Thoracic aorta (tissue), 2 donors: ENCODE results near the gene CRYBB1. TPM values are rescaled to one million over a fixed set of nuclear protein-coding genes. Genes with fewer than 3 reads are reported as not detected.

ENCODE experiments used
- ATAC-seq: fragments of 150-250 bp; one replicate; pipeline ENCODE4 v1.8.0; 2017; ENCODE audit warnings: low read depth; ENCODE audit not compliant: insufficient number of reproducible peaks, low FRiP score
- DNase-seq: peaks from one replicate; pipeline ENCODE4 v3.0.0-alpha.2; 2020; ENCODE audit warnings: low spot score
- H3K27ac ChIP-seq, 2 donors: fragments of 200-600 bp; sonication (generic); 1 replicate in 1 of 2; 2 replicates in 1 of 2; pipeline ENCODE4 v1.5.1; 2016; ENCODE audit warnings: mild to moderate bottlenecking in 2 of 2, moderate library complexity in 2 of 2
- H3K27me3 ChIP-seq: fragments of 200-600 bp; sonication (generic); replicated peaks from 2 replicates; pipeline ENCODE4 v1.6.0; 2016; ENCODE audit warnings: mild to moderate bottlenecking; ENCODE audit not compliant: insufficient read depth
- H3K36me3 ChIP-seq: fragments of 200-600 bp; sonication (generic); one replicate; pipeline ENCODE4 v1.5.1; 2016
- H3K4me1 ChIP-seq, 2 donors: fragments of 200-600 bp; sonication (generic); 1 replicate in 1 of 2; 2 replicates in 1 of 2; pipeline versions ENCODE4 v1.5.1 to v1.6.0; 2016; ENCODE audit warnings: low read depth in 2 of 2, mild to moderate bottlenecking in 1 of 2; ENCODE audit not compliant: control insufficient read depth in 1 of 2
- H3K4me3 ChIP-seq: fragments of 200-600 bp; sonication (generic); 2 replicates; pipeline ENCODE4 v1.5.1; 2016; ENCODE audit warnings: mild to moderate bottlenecking
- H3K9me3 ChIP-seq: fragments of 200-600 bp; sonication (generic); 2 replicates; pipeline ENCODE4 v1.5.1; 2016
- total RNA-seq, 2 donors: library from RNA; depleted of rRNA; stranded (reverse); fragments of >200 nt; gene quantifications; one replicate each; pipeline versions ENCODE4 v1.1.0 to v1.2.3, GENCODE V29; 2016
- TF ChIP-seq, protein P1 (sequence below): fragments of 200-600 bp; sonication (generic); IDR thresholded peaks from one replicate; pipeline ENCODE4 v1.5.1; 2019; ENCODE audit warnings: antibody characterized with exemption

The CRYBB1 gene
- total RNA-seq: 1 to 10 TPM in 1 of 2 donors, under 1 TPM in 1; 0.71 to 2.6 TPM

DNA sequence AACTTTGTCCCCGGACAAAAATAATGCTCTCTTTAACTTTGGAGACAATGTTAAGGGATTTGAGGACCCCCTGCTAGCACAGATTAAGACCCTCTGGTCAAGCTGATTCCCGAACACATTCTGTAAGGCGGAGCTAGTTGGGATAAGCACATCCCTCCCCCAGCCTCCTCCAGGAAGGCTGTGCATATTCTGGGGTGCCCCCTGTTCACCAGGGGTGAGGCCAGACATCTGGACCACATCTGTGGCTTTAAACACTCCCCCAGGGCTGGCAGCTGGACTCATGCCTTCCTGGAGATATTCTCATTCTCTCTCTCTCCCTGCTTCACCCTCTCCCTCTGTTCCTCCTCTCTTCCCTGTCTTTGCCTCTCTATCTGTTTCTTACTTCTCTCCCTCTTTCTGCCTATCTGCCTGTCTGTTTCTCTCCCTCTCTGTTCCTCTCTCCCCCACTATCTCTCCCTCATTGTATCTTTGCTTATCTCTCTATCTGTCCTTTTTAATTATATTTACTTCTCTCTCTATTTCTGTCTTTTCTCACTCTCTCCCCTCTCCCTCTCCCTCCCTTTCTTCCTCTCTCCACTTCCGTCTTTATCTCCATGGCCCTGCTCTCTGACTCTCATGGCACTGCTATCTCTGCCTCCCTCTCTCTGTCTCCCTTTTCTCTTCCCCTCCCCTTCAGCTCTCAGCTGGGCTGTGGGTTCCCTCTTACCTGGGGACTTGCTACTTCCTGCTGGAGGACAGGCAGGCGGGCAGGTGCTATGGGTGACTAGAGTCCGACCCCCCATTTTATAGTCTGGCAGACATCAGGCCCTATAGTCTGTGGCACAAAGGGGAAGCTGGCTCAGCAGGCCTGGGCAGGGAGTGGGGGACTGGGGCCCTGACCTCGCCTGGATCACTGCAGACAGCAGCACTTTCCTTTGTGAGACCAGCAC is at the start of gene CRYBB1:
TSS of gene CRYBB1 (minus strand) at position 757 of the 929 bp plus-strand sequence. CDS start 1,708 bp downstream, outside the sequence.
- H3K4me3 ChIP-seq: no peak within 1 kb of the TSS
- H3K9me3 ChIP-seq: no peaks in the 10 kb centered on the region
- H3K4me1 ChIP-seq: no peaks in the 10 kb centered on the region
- H3K27me3 ChIP-seq: no peaks in the 10 kb centered on the region
- no peaks in the 10 kb centered on the region for H3K36me3 ChIP-seq
- TF ChIP-seq, protein P1, sequence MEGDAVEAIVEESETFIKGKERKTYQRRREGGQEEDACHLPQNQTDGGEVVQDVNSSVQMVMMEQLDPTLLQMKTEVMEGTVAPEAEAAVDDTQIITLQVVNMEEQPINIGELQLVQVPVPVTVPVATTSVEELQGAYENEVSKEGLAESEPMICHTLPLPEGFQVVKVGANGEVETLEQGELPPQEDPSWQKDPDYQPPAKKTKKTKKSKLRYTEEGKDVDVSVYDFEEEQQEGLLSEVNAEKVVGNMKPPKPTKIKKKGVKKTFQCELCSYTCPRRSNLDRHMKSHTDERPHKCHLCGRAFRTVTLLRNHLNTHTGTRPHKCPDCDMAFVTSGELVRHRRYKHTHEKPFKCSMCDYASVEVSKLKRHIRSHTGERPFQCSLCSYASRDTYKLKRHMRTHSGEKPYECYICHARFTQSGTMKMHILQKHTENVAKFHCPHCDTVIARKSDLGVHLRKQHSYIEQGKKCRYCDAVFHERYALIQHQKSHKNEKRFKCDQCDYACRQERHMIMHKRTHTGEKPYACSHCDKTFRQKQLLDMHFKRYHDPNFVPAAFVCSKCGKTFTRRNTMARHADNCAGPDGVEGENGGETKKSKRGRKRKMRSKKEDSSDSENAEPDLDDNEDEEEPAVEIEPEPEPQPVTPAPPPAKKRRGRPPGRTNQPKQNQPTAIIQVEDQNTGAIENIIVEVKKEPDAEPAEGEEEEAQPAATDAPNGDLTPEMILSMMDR: no peak
- ATAC-seq: no peak
- H3K27ac ChIP-seq: no peak within 1 kb of the TSS
- DNase-seq: no peak

- Histone ChIP-seq H3K4me3 (no peak overlapping the region), H3K4me1 (peaks cover 3 to 5% of the 10 kb centered on the region in 2 donors), H3K9me3 (no peaks in the 10 kb centered on the region), H3K27ac (no peak overlapping the region), H3K27me3 (no peaks in the 10 kb centered on the region), H3K36me3 (no peaks in the 10 kb centered on the region)
- ATAC-seq: no peak
- DNase-seq: no peak
- TF ChIP-seq, protein P1: no peak
Observed at GRCh38 chr22:26667140-26667539, 49.3 kb upstream of the CRYBB1 start.

DNA sequence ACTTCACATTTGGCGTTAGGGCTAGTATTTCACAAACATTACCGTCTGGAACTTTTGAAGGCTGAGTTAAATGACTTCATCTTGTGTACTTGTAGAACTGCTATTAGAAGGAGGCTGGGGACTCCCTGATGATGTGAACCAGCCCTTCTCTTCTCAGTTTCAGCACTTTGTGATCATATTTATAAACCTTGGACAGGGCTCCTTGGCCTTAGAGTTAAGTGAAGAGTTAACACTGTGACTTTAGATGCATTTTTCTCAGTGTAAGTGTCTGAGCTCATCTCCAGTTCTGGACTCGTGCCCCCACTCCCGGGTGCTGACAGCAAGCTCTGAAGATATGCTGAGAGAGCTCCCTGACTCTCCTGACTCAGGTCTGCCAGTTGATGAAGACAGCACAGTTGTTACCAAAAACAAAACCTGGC is 48.0 kb upstream of the CRYBB1 start:
- H3K27ac ChIP-seq: no peak overlapping the region
- TF ChIP-seq, protein P1: no peak
- H3K27me3 ChIP-seq: no peaks in the 10 kb centered on the region
- no peaks in the 10 kb centered on the region for H3K4me1 ChIP-seq
- no peaks in the 10 kb centered on the region for H3K36me3 ChIP-seq
- ATAC-seq (no peak), DNase-seq (no peak)
- H3K4me3 ChIP-seq: no peak overlapping the region
- no peaks in the 10 kb centered on the region for H3K9me3 ChIP-seq

- H3K27me3 ChIP-seq: peaks cover 2% of the 10 kb centered on the region
- no peaks in the 10 kb centered on the region for H3K9me3 ChIP-seq
- peaks cover 6 to 9% of the 10 kb centered on the region in 2 donors for H3K4me1 ChIP-seq
- no peak overlapping the region for H3K27ac ChIP-seq
- H3K4me3 ChIP-seq: no peak overlapping the region
- DNase-seq: no peak
- TF ChIP-seq, protein P1: no peak
- H3K36me3 ChIP-seq: no peaks in the 10 kb centered on the region
- ATAC-seq: no peak
Observed at GRCh38 chr22:26663374-26663923, 45.6 kb upstream of the CRYBB1 start.

- Histone ChIP-seq H3K9me3 (no peaks in the 10 kb centered on the region), H3K27ac (no peak overlapping the region), H3K27me3 (peaks cover 7% of the 10 kb centered on the region), H3K36me3 (no peaks in the 10 kb centered on the region), H3K4me3 (no peak overlapping the region), H3K4me1 (peaks cover 18 to 21% of the 10 kb centered on the region in 2 donors)
- TF ChIP-seq, protein P1: no peak
- DNase-seq (no peak), ATAC-seq (no peak)
Observed at GRCh38 chr22:26662160-26662559, 44.3 kb upstream of the CRYBB1 start.
